Fibroblast of peridontal ligament (primary cell): ENCODE measurements around the gene ATAD3C.
"Not testable (repeated sequence)": the region's sequence is repeated elsewhere in the genome, so short reads cannot be mapped to it uniquely, and the experiment has no call there.

ENCODE experiments used
- DNase-seq: peaks from one replicate; pipeline ENCODE4 v3.0.0-alpha.2; 2010; ENCODE audit errors: extremely low read depth

The ATAD3C gene

GRCh38 chr1:1472053-1472876, 22.8 kb downstream of the ATAD3C start:
- DNase-seq = peak; percentile 4

DNA sequence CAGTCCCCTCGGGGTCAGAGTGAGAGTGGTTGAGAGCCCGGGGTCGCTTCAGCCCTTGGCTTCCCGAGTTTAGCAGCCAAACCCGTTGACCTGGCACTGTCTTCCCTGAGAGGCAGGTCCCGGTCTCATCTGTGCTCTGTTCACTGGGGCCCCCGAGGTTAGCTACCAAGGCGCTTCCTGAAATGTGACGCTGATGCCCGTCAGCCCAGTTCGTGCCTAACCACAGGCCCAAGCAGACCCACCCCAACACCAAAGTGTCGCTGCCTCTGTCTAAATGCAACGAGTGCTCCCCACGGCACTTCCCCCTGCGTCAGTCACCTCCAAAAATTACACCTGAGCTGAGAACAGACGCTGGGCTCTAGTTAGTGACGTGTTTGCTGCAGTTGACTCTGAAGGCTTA, 26.5 kb downstream of the ATAD3C start:
- not testable (repeated sequence) for DNase-seq

- no peak for DNase-seq
These were observed 27.7 kb downstream of the ATAD3C start for GRCh38 chr1:1477206-1477605.

DNA sequence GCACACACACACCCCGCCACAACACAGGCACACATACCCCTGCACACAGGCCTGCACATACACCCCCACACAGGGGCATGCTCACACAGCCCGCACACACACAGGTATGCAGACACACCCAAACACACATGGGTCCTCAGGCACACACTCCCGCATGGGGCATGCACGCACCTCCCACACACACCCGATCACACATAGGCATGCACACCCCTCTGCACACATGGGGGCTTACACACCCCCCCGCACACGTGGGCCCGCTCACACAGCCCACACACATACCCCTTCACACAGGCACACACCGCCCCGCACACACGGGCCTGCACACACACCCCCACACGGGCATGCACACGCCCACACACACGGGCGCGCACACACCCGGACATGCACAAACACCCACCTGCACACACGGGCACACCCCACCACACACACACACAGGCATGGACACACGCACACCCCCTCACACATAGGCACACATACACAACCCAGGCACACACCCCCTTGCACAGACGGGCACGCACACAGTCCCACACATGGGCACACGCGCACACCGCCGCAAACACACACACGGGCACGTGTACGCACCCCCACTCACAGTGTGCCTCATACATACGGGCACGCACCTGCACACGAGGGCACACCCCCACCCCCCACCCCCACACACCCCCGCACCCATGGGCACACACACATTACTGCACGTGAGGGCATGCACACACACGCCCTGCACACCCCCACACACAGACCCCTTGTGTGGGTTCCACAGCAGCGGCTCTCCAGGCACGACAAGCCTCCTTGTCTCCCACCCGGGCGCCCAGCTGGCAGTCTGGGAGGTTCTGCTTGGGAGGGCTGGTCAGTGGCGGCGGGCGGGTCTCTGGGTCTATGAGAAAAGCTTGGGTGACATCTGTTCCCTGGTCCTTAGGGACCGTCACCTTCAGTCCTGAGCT, 30.3 kb downstream of the ATAD3C start:
- DNase-seq = no peak

DNA sequence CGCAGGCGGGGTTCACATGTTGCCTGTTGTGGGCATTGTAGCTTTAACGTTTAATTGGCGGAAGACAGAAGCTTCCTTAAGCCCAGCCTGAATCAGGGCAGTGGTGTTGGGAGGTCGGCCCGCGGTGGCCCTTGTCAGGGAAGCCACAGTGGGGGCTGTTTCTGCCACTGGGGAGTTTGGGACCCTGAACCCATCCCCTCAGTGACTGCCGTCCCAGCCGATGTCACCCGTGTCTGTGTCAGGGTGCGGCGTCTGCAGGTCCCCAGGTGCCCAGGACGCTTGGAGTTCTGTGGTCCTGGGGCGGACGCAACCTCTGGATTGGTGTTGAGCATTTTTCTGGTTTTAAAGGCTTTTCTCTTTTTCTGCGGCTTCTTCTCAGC, 31.0 kb downstream of the ATAD3C start:
- DNase-seq = not testable (repeated sequence)

DNA sequence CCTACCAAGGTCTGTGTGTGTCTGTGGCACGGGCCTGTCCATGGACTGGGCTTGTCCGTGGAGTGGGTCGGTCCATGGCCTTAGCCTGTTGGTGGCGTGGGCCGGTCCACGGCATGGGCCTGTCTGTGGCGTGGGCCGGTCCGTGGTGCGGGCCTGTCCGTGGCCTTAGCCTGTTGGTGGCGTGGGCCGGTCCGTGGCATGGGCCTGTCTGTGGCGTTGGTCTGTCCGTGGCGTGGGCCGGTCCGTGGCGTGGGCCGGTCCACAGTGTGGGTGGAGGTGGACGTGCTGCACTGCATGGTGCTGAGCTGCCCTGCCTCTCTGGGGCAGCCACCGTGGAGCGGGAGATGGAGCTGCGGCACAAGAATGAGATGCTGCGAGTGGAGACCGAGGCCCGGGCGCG, 32.3 kb downstream of the ATAD3C start:
- not testable (repeated sequence) for DNase-seq

DNA sequence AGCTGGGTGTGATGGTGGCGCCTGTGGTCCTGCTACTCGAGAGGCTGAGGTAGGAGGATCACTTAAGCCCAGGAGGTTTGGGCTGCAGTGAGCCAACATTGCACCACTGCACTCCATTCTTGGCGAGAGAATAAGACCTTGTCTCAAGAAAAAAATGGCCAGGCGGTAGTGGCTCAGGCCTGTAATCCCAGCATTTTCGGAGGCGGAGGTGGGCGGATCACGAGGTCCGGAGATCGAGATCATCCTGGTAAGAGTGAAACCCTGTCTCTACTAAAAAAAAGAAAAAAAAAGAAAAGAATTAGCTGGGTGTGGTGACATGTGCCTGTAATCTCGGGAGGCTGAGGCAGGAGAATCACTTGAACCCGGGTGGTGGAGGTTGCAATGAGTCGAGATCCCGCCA, 33.4 kb downstream of the ATAD3C start:
- DNase-seq = no peak

- DNase-seq = no peak
These were observed 34.2 kb downstream of the ATAD3C start for GRCh38 chr1:1483714-1484113.

DNA sequence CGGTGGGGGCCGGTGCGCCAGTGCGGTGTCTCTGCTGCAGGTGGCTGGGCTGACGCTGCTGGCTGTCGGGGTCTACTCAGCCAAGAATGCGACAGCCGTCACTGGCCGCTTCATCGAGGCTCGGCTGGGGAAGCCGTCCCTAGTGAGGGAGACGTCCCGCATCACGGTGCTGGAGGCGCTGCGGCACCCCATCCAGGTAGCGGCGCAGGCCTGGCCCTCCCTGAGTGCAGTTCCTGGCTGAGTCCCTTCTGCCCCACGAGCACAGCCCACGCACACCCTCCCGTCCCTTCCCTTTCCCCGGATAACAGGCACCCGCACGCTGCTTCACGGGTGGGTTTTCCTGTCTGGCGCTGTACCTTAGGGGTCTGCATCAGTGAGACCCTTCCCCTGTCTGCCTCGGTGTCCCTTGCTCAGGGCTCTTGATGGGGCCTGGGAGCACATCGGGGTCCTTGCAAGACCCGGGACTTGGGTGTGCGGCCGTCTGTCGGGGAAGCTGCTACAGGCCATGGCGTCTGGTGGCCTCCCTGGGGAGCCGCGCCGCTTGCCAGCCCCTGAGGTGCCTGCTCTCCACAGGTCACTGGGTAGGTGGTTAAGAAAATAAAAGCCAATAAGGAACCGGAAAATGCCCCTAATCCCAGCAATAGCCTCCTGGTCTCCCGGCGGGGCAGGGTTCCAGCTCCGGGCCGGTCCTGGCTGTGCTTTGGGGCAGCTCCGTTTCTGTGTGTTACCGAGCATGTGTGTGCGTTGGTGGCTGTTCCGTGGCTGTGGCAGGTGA, 35.7 kb downstream of the ATAD3C start:
- not testable (repeated sequence) for DNase-seq

GRCh38 chr1:1485755-1486317, 36.3 kb downstream of the ATAD3C start:
- not testable (repeated sequence) for DNase-seq

- no peak for DNase-seq
These were observed 38.2 kb downstream of the ATAD3C start for GRCh38 chr1:1487701-1488100.

DNA sequence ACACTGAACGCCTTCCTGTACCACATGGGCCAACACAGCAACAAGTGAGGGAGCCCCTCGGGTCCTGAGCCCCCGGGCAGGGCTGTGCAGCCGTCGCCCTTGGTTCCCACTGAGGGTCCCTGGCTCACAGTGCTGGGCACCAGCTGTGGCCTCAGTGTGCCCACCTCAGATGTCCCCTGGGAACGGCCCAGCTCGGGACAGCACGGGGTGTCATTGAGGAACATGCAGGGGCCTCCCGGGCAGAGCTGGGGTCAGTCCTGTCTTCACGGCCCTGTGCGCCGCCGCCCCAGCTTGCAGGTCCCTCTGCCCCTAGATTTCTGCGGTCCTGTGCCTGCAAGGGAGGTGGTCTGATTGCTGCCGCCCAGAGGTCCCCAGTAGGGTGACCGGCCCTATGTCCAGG, 39.7 kb downstream of the ATAD3C start:
- no peak for DNase-seq

DNA sequence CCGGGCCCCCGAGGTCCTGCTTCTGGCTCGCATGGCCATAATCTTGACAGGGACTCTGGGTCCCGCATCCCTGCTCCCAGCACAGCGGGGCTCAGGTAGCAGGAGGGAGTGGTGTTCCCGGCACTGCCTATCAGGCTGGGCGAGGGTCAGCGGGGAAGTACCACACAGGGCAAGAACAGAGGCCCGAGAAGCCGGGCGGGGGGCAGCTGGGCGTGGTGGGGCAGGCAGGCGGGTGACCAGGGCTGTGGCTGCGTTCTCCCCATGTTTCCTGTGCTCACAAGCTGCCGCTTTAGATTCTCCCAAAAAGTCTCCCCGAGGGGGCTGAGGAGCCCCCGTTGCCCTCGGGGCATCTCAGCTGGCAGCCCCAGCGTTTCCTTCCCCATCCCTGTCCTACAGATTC, 40.4 kb downstream of the ATAD3C start:
- no peak for DNase-seq

- DNase-seq = no peak
These were observed 41.2 kb downstream of the ATAD3C start for GRCh38 chr1:1490633-1491230.

- no peak for DNase-seq
These were observed 42.1 kb downstream of the ATAD3C start for GRCh38 chr1:1491601-1492000.

DNA sequence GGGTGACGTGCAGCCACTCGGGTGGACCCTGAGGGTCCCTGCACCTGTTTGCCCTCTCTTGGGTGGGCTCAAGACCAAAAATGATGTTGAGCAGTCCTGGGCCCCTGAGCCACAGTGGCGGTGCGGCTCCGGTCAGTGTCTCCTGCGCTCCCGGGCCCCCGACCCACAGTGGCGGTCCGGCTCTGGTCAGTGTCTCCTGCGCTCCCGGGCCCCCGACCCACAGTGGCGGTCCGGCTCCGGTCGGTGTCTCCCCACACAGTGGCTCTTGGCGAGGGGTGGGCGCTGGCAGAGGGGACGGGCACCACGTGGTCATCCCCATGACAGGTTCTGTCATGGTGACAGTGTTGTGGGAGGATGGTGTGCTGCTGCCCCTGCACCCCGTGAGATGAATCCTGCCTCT, 44.8 kb downstream of the ATAD3C start:
- not testable (repeated sequence) for DNase-seq

DNA sequence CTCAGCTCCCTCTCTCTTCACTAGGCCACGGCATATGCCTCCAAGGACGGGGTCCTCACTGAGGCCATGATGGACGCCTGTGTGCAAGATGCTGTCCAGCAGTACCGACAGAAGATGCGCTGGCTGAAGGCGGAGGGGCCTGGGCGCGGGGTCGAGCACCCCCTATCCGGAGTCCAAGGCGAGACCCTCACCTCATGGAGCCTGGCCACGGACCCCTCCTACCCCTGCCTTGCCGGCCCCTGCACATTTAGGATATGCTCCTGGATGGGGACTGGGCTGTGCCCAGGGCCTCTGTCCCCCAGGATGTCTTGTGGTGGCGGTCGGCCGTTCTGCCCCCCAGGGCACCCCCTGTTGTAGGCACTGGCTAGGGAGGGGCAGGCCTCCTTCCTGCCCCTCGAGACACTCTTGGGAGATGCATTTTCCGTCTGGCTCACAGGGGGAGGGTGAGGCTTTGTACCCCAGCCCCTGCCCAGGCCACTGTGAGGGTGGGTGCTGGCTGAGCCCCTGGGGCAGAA, 46.0 kb downstream of the ATAD3C start:
- DNase-seq = not testable (repeated sequence)

GRCh38 chr1:1504777-1505365, 55.4 kb downstream of the ATAD3C start:
- DNase-seq = peak; percentile 55

GRCh38 chr1:1505366-1505798, 55.9 kb downstream of the ATAD3C start:
- DNase-seq = not testable (repeated sequence)

- not testable (repeated sequence) for DNase-seq
These were observed 56.3 kb downstream of the ATAD3C start for GRCh38 chr1:1505801-1506200.
